ENCODE measurements around the gene MUC22. TPM values are rescaled to one million over a fixed set of nuclear protein-coding genes. Genes with fewer than 3 reads are reported as not detected.

Gene MUC22
- total and polyA plus RNA-seq, 2 experiments from 2014 or later, result 0.03 TPM; not detected in 1

- no peaks in the 10 kb centered on the region for H4K20me1 ChIP-seq (ENCODE audit: insufficient read depth, poor library complexity, severe bottlenecking)
- no peak for DNase-seq (ENCODE audit: low spot score)
- no peaks in the 10 kb centered on the region for H3K36me3 ChIP-seq (replicated peaks; ENCODE audit: insufficient read depth, low read depth)
- 67% methylated on average over 2 of the region's 2 CpGs for WGBS (ENCODE audit: low lambda C conversion rate, missing lambda C conversion rate)
- no peaks in the 10 kb centered on the region for H3K4me1 ChIP-seq (ENCODE audit: insufficient read depth)
- H3K4me3 ChIP-seq, result no peak overlapping the region
- H3K4me2 ChIP-seq, result no peak overlapping the region
- H2AFZ ChIP-seq, result no peak overlapping the region
- no peaks in the 10 kb centered on the region for H3K27me3 ChIP-seq
- no peaks in the 10 kb centered on the region for H3K9me3 ChIP-seq (ENCODE audit: low read depth)
- no peak overlapping the region for H3K27ac ChIP-seq
- H3K9me2 ChIP-seq (replicated peaks; ENCODE audit: insufficient read depth), result no peaks in the 10 kb centered on the region
- TF ChIP-seq EZH2phosphoT487 (IDR thresholded peaks at IDR 0.05; ENCODE audit: low read depth, severe bottlenecking, unreplicated experiment) (no peak), CTCF (IDR thresholded peaks at IDR 0.05; ENCODE audit: poor library complexity) (no peak), EZH2 (IDR thresholded peaks at IDR 0.05; ENCODE audit: borderline replicate concordance) (no peak)
- no peaks in the 10 kb centered on the region for H3K79me2 ChIP-seq
Observed at GRCh38 chr6:31002471-31002870, 7.8 kb upstream of the MUC22 start.

- H4K20me1 ChIP-seq (ENCODE audit: insufficient read depth, poor library complexity, severe bottlenecking), result no peaks in the 10 kb centered on the region
- H3K9me3 ChIP-seq (ENCODE audit: low read depth), result no peaks in the 10 kb centered on the region
- no peaks in the 10 kb centered on the region for H3K27me3 ChIP-seq
- TF ChIP-seq EZH2phosphoT487 (IDR thresholded peaks at IDR 0.05; ENCODE audit: low read depth, severe bottlenecking, unreplicated experiment) (no peak), CTCF (IDR thresholded peaks at IDR 0.05; ENCODE audit: poor library complexity) (no peak), EZH2 (IDR thresholded peaks at IDR 0.05; ENCODE audit: borderline replicate concordance) (no peak)
- peaks cover 5% of the 10 kb centered on the region for H3K4me1 ChIP-seq (ENCODE audit: insufficient read depth)
- DNase-seq (ENCODE audit: low spot score), result no peak
- H3K4me3 ChIP-seq, result no peak overlapping the region
- no peaks in the 10 kb centered on the region for H3K9me2 ChIP-seq (replicated peaks; ENCODE audit: insufficient read depth)
- no peak overlapping the region for H2AFZ ChIP-seq
- H3K36me3 ChIP-seq (replicated peaks; ENCODE audit: insufficient read depth, low read depth), result no peaks in the 10 kb centered on the region
- WGBS (ENCODE audit: low lambda C conversion rate, missing lambda C conversion rate), result 76% methylated on average over 4 of the region's 4 CpGs
- H3K27ac ChIP-seq, result no peak overlapping the region
- H3K79me2 ChIP-seq, result no peaks in the 10 kb centered on the region
- no peak overlapping the region for H3K4me2 ChIP-seq
Observed at GRCh38 chr6:31004794-31005193, 5.5 kb upstream of the MUC22 start.

- Histone ChIP-seq H2AFZ (no peak overlapping the region), H3K4me2 (no peak overlapping the region), H3K4me1 (ENCODE audit: insufficient read depth) (peaks cover 5% of the 10 kb centered on the region), H3K27me3 (no peaks in the 10 kb centered on the region), H3K79me2 (no peaks in the 10 kb centered on the region), H4K20me1 (ENCODE audit: insufficient read depth, poor library complexity, severe bottlenecking) (no peaks in the 10 kb centered on the region), H3K9me3 (ENCODE audit: low read depth) (no peaks in the 10 kb centered on the region), H3K27ac (no peak overlapping the region), H3K4me3 (no peak overlapping the region), H3K36me3 (replicated peaks; ENCODE audit: insufficient read depth, low read depth) (no peaks in the 10 kb centered on the region), H3K9me2 (replicated peaks; ENCODE audit: insufficient read depth) (no peaks in the 10 kb centered on the region)
- no peak for DNase-seq (ENCODE audit: low spot score)
- WGBS (ENCODE audit: low lambda C conversion rate, missing lambda C conversion rate), result 86% methylated on average over 9 of the region's 9 CpGs
- no peak for TF ChIP-seq EZH2 (IDR thresholded peaks at IDR 0.05; ENCODE audit: borderline replicate concordance)
- no peak for TF ChIP-seq CTCF (IDR thresholded peaks at IDR 0.05; ENCODE audit: poor library complexity)
- TF ChIP-seq EZH2phosphoT487 (IDR thresholded peaks at IDR 0.05; ENCODE audit: low read depth, severe bottlenecking, unreplicated experiment), result no peak
Observed at GRCh38 chr6:31005249-31006020, 4.8 kb upstream of the MUC22 start.
